OCI-LY7 (cell line): ENCODE data around the gene KLF13. TPM values are rescaled to one million over a fixed set of nuclear protein-coding genes. Genes with fewer than 3 reads are reported as not detected.

Source experiments
- BruUV-seq: library from RNA; stranded (reverse); fragments of 400-500 nt; replicated peaks from 2 replicates; lab custom pipeline; 2021; lab: Mats Ljungman, UMichigan
- CTCF ChIA-PET: fragments of 300-600 bp; sonication (Branson Sonifier 250); formaldehyde crosslinking; loops from one replicate; lab custom pipeline; 2022; ENCODE audit warnings: antibody characterized with exemption; ENCODE audit not compliant: unreplicated experiment; lab: Charles Lee
- POLR2A ChIA-PET: fragments of 300-600 bp; sonication (Branson Sonifier 250); formaldehyde crosslinking; loops from one replicate; lab custom pipeline; 2022; ENCODE audit warnings: antibody characterized with exemption; lab: Charles Lee
- DNase-seq: peaks from one replicate; pipeline ENCODE4 v3.0.0-alpha.2; 2015; ENCODE audit warnings: low spot score
- H2AFZ ChIP-seq: fragments of 200-600 bp; sonication (generic), shearing (Covaris generic); 2 replicates; pipeline ENCODE4 v1.6.1; 2014; ENCODE audit warnings: mild to moderate bottlenecking, antibody characterized with exemption, low read length, moderate library complexity
- H3K27ac ChIP-seq: fragments of 200-600 bp; sonication (generic); 2 replicates; pipeline ENCODE4 v1.5.1; 2014; ENCODE audit warnings: mixed run types, low read depth, mild to moderate bottlenecking, moderate library complexity, low read length, inconsistent platforms; ENCODE audit not compliant: poor library complexity, severe bottlenecking
- H3K36me3 ChIP-seq: fragments of 200-600 bp; sonication (generic); 2 replicates; pipeline ENCODE4 v1.6.1; 2014; ENCODE audit warnings: mild to moderate bottlenecking, antibody characterized with exemption, low read length, moderate library complexity, mixed read lengths; ENCODE audit not compliant: insufficient read depth
- H3K4me1 ChIP-seq: fragments of 200-600 bp; sonication (generic); 2 replicates; pipeline ENCODE4 v1.5.1; 2014; ENCODE audit warnings: mild to moderate bottlenecking, low read length; ENCODE audit not compliant: insufficient read depth, poor library complexity, severe bottlenecking
- H3K4me2 ChIP-seq: fragments of 200-600 bp; sonication (generic); 2 replicates; pipeline ENCODE4 v1.6.1; 2014; ENCODE audit warnings: mild to moderate bottlenecking, low read length
- H3K4me3 ChIP-seq: fragments of 200-600 bp; sonication (generic); 2 replicates; pipeline ENCODE4 v1.5.1; 2014; ENCODE audit warnings: mild to moderate bottlenecking, low read depth, low read length; ENCODE audit not compliant: poor library complexity, severe bottlenecking
- H3K79me2 ChIP-seq: fragments of 200-600 bp; sonication (generic); 2 replicates; pipeline ENCODE4 v1.6.1; 2016; ENCODE audit warnings: low read depth, mild to moderate bottlenecking, low read length, moderate library complexity, mixed read lengths; ENCODE audit not compliant: insufficient read depth
- H3K9me2 ChIP-seq: fragments of 200-600 bp; sonication (generic); 2 replicates; pipeline ENCODE4 v1.6.1; 2016; ENCODE audit warnings: mild to moderate bottlenecking, low read length, mixed read lengths; ENCODE audit not compliant: insufficient read depth
- H3K9me3 ChIP-seq: fragments of 200-600 bp; sonication (generic); 2 replicates; pipeline ENCODE4 v1.6.1; 2014; ENCODE audit warnings: mild to moderate bottlenecking, mixed run types, low read length, mixed read lengths
- H4K20me1 ChIP-seq: fragments of 200-600 bp; sonication (generic); 2 replicates; pipeline ENCODE4 v1.6.1; 2014; ENCODE audit warnings: mild to moderate bottlenecking, antibody characterized with exemption, low read length, moderate library complexity, mixed read lengths; ENCODE audit not compliant: insufficient read depth
- EZH2phosphoT487 ChIP-seq: fragments of 200-600 bp; sonication (generic); IDR thresholded peaks from 2 replicates; pipeline ENCODE4 v1.6.1; 2018; ENCODE audit warnings: low read depth, borderline replicate concordance, mild to moderate bottlenecking, mixed run types, antibody characterized with exemption, low read length, moderate library complexity, mixed read lengths
- intact Hi-C: fragments of 100-400 bp; cut with micrococcal nuclease; formaldehyde crosslinking; loops from one replicate; pipeline ENCODE4 v1.10.0; 2022; ENCODE audit not compliant: unreplicated experiment
- total RNA-seq, 2 experiments: library from RNA; depleted of rRNA in 1 of 2; stranded (reverse); fragments of >200 nt in 1 of 2; shearing (Covaris generic) in 1 of 2; gene quantifications; 2 replicates each; pipeline ENCODE4 v1.2.3, GENCODE V29; 2014 to 2022
- TF ChIP-seq, protein P1 (sequence below): fragments of 200-600 bp; sonication (generic); conservative IDR thresholded peaks from 2 replicates; pipeline ENCODE4 v1.5.1; 2014; ENCODE audit warnings: mild to moderate bottlenecking, antibody characterized with exemption, low read length, moderate library complexity, mixed read lengths

Gene KLF13
- total RNA-seq, 2 experiments from 2014 or later: 63.2 to 64.6 TPM

DNA sequence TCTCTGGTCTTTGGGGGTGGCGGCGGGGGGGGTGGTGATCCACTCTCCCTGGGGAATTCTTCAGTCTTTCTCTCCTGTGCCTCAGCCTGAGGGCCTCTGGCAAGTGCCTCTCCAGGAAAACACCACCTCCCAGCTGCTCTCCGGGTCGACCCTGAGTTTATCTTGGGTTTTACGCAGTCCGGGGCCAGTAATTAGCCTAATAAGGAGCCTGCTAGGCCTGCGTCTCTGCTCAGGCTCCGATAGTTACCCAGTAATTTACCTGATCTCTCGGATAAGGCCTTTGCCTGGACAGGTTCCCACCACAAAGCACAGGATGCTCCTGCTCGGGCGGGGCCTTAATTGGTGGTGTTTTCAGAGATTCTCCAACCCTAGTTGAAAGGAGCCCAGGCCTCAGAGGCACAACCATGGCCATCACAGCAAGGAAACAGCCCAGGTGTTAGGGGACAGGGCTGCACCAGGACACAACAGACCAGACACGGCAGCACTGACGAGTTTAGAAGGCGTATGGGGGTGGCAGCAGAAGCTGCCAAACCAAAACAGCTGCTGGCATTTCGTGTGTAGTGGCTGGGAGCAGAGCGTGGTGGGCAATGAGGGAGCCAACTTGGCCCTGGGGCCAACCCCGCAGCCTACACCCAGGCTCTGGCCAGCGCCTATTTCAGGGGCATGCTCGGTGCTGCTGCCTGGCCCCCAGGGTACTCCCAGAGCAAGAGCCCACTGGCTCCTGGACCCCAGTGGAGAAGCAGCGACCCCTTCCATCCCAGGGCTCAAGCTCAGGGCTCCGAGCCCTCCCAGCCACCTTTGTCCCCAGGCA lies 71.4 kb downstream of the KLF13 start:
- H3K4me2 ChIP-seq: peak overlapping the region; percentile 52; the same call in 1 of the 2 replicates
- H3K9me3 ChIP-seq: no peaks in the 10 kb centered on the region
- H4K20me1 ChIP-seq: no peaks in the 10 kb centered on the region
- no peak overlapping the region for H3K4me3 ChIP-seq
- H3K27ac ChIP-seq: no peak overlapping the region
- TF ChIP-seq, protein P1, sequence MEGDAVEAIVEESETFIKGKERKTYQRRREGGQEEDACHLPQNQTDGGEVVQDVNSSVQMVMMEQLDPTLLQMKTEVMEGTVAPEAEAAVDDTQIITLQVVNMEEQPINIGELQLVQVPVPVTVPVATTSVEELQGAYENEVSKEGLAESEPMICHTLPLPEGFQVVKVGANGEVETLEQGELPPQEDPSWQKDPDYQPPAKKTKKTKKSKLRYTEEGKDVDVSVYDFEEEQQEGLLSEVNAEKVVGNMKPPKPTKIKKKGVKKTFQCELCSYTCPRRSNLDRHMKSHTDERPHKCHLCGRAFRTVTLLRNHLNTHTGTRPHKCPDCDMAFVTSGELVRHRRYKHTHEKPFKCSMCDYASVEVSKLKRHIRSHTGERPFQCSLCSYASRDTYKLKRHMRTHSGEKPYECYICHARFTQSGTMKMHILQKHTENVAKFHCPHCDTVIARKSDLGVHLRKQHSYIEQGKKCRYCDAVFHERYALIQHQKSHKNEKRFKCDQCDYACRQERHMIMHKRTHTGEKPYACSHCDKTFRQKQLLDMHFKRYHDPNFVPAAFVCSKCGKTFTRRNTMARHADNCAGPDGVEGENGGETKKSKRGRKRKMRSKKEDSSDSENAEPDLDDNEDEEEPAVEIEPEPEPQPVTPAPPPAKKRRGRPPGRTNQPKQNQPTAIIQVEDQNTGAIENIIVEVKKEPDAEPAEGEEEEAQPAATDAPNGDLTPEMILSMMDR: no peak
- TF ChIP-seq EZH2phosphoT487: no peak
- H3K4me1 ChIP-seq: peaks cover 25% of the 10 kb centered on the region
- H3K36me3 ChIP-seq: no peaks in the 10 kb centered on the region
- intact Hi-C loops: no loop called here
- no peaks in the 10 kb centered on the region for H3K9me2 ChIP-seq
- DNase-seq: no peak
- ChIA-PET CTCF (interaction anchor here (1.0 kb wide), 1 partner anchor 37 kb away, joined by 3 read pairs; no protein-coding TSS in a partner anchor), POLR2A (interaction anchor here (0.5 to 1.6 kb wide), 6 partner anchors 9 to 133 kb away, joined by 3 to 6 read pairs (median 4); no protein-coding TSS in a partner anchor)
- no peak overlapping the region for H2AFZ ChIP-seq
- H3K79me2 ChIP-seq: no peaks in the 10 kb centered on the region
- no TSS peak for BruUV-seq

DNA sequence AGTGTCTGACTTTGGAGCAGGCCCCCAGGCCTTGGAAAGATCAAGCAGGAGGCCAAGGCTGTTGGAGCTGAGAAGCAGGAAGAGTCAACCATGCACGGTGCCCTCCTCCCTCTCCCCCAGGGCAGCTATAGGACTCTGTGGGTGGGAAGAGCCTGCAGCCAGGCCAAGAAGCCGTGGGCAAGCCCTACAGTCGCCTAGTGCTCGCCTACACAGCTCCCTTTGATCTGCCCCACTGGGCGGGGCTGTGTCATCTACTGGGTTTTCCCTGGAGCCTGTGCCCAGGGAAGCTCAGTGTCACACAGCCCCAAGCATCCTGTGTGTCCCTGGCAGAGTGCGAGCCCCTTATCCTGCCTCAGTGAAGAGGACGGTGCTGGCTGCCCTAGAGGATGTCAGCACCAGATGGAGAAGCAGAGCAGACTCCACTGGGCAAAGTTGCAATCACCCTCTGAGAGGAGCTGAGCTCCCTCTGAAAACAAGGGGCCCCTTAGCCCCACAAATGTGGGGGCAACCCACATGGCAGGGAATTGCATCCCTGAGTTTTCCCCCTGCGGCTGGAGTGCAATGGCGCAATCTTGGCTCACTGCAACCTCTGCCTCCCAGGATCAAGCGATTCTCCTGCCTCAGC lies 72.2 kb downstream of the KLF13 start:
- Histone ChIP-seq H3K9me3 (no peaks in the 10 kb centered on the region), H3K4me3 (no peak overlapping the region), H3K9me2 (no peaks in the 10 kb centered on the region), H2AFZ (no peak overlapping the region), H3K4me1 (peaks cover 17% of the 10 kb centered on the region), H3K4me2 (no peak overlapping the region), H3K36me3 (no peaks in the 10 kb centered on the region), H4K20me1 (no peaks in the 10 kb centered on the region), H3K27ac (no peak overlapping the region), H3K79me2 (no peaks in the 10 kb centered on the region)
- no TSS peak for BruUV-seq
- intact Hi-C loops: no loop called here
- no peak for DNase-seq
- ChIA-PET POLR2A (interaction anchor here (1.2 to 1.6 kb wide), 3 partner anchors 9 to 37 kb away, joined by 4 to 6 read pairs (median 5); no protein-coding TSS in a partner anchor), CTCF (interaction anchor here (1.0 kb wide), 1 partner anchor 37 kb away, joined by 3 read pairs; no protein-coding TSS in a partner anchor)
- TF ChIP-seq, protein P1: no peak
- no peak for TF ChIP-seq EZH2phosphoT487
